HepG2 (cell line): ENCODE measurements around the gene CAVIN1. TPM values are rescaled to one million over a fixed set of nuclear protein-coding genes. Genes with fewer than 3 reads are reported as not detected.
A peak's percentile ranks its signal among the peaks of the same experiment; 100 is the strongest.

ENCODE experiments used
- ATAD3A ChIP-seq: sonication (generic); formaldehyde crosslinking; IDR thresholded peaks from 2 replicates; pipeline ENCODE4 v1.4.0; 2020; ENCODE audit warnings: missing genetic modification reagents
- GABPB1 ChIP-seq: IDR thresholded peaks from 2 replicates; pipeline ENCODE4 v1.6.1; 2016; ENCODE audit warnings: mild to moderate bottlenecking, missing genetic modification reagents, moderate library complexity, missing compliant biosample characterization
- HMG20A ChIP-seq: IDR thresholded peaks from 2 replicates; pipeline ENCODE4 v1.6.1; 2016; ENCODE audit warnings: borderline replicate concordance
- KLF13 ChIP-seq: sonication (generic); formaldehyde crosslinking; IDR thresholded peaks from 2 replicates; pipeline ENCODE4 v1.4.0; 2020; ENCODE audit warnings: mild to moderate bottlenecking, missing genetic modification reagents
- NAIF1 ChIP-seq: sonication (generic); formaldehyde crosslinking; IDR thresholded peaks from 2 replicates; pipeline ENCODE4 v1.5.0; 2020; ENCODE audit warnings: mild to moderate bottlenecking, missing genetic modification reagents, borderline replicate concordance
- NFRKB ChIP-seq: fragments of 450-650 bp; IDR thresholded peaks from 2 replicates; pipeline ENCODE4 v1.6.1; 2017
- NR2C2 ChIP-seq: sonication (generic); formaldehyde crosslinking; IDR thresholded peaks from 2 replicates; pipeline ENCODE4 v1.4.0; 2020; ENCODE audit warnings: missing genetic modification reagents, mild to moderate bottlenecking, moderate library complexity, borderline replicate concordance
- POGZ ChIP-seq: sonication (generic); formaldehyde crosslinking; IDR thresholded peaks from 2 replicates; pipeline ENCODE4 v1.4.0; 2020; ENCODE audit warnings: mild to moderate bottlenecking, missing genetic modification reagents
- PRDM15 ChIP-seq: sonication (generic); formaldehyde crosslinking; IDR thresholded peaks from 2 replicates; pipeline ENCODE4 v1.4.0; 2020; ENCODE audit warnings: missing genetic modification reagents
- SRSF9 ChIP-seq: fragments of 200-400 bp; formaldehyde crosslinking; IDR thresholded peaks from 2 replicates; pipeline ENCODE4 v1.6.1; 2018; ENCODE audit warnings: borderline replicate concordance, mild to moderate bottlenecking, low read depth, low read length; ENCODE audit not compliant: insufficient read depth, poor library complexity, severe bottlenecking
- SSRP1 ChIP-seq: IDR thresholded peaks from 2 replicates; pipeline ENCODE4 v1.6.1; 2016; ENCODE audit warnings: control low read depth
- ZBTB20 ChIP-seq: sonication (generic); formaldehyde crosslinking; IDR thresholded peaks from 2 replicates; pipeline ENCODE4 v1.8.1; 2023; ENCODE audit warnings: missing genetic modification reagents, low read depth, mild to moderate bottlenecking, borderline replicate concordance
- ZNF563 ChIP-seq: sonication (generic); formaldehyde crosslinking; IDR thresholded peaks from 2 replicates; pipeline ENCODE4 v1.8.0; 2022; ENCODE audit warnings: mild to moderate bottlenecking, moderate library complexity, missing genetic modification reagents
- ZNF713 ChIP-seq: sonication (generic); formaldehyde crosslinking; IDR thresholded peaks from 2 replicates; pipeline ENCODE4 v1.4.0; 2020; ENCODE audit warnings: mild to moderate bottlenecking, missing genetic modification reagents
- polyA plus RNA-seq, 8 experiments: library from polyadenylated mRNA; depleted of rRNA in 3 of 8; stranded (reverse) in 7 of 8; unstranded in 1 of 8; fragments of >200 nt; fragmentation: Illumina TruSeq in 4 of 8; extraction: Trizol in 4 of 8; gene quantifications; 2 replicates each; pipeline versions ENCODE4 v1.2.1 to v1.2.3, GENCODE V29; 2011 to 2016; ENCODE audit warnings: low read depth in 4 of 8, missing spikeins in 1 of 8, mixed read lengths in 1 of 8; ENCODE audit not compliant: insufficient read depth in 1 of 8
- total RNA-seq, 5 experiments: library from RNA; depleted of rRNA; stranded (reverse); fragments of >200 nt; fragmentation: Illumina TruSeq; extraction: Trizol; gene quantifications; 2 replicates each; pipeline ENCODE4 v1.2.3, GENCODE V29; 2016; ENCODE audit warnings: low read depth in 1 of 5
- TF ChIP-seq, protein P1 (sequence below): sonication (generic); formaldehyde crosslinking; IDR thresholded peaks from 2 replicates; pipeline ENCODE4 v1.5.1; 2020; ENCODE audit warnings: missing genetic modification reagents, mild to moderate bottlenecking, borderline replicate concordance
- TF ChIP-seq, protein P2 (sequence below): sonication (generic); formaldehyde crosslinking; IDR thresholded peaks from 2 replicates; pipeline ENCODE4 v1.4.0; 2020; ENCODE audit warnings: missing genetic modification reagents, borderline replicate concordance
- TF ChIP-seq, protein P3 (sequence below): sonication (generic); formaldehyde crosslinking; IDR thresholded peaks from 2 replicates; pipeline ENCODE4 v1.5.0; 2020; ENCODE audit warnings: mild to moderate bottlenecking, missing genetic modification reagents, borderline replicate concordance

Gene CAVIN1
- total and polyA plus RNA-seq, 2 of the 13 experiments (the other 11 are each of a cell fraction or from before 2014, with no cell fraction given), result 15.9 to 25.5 TPM

DNA sequence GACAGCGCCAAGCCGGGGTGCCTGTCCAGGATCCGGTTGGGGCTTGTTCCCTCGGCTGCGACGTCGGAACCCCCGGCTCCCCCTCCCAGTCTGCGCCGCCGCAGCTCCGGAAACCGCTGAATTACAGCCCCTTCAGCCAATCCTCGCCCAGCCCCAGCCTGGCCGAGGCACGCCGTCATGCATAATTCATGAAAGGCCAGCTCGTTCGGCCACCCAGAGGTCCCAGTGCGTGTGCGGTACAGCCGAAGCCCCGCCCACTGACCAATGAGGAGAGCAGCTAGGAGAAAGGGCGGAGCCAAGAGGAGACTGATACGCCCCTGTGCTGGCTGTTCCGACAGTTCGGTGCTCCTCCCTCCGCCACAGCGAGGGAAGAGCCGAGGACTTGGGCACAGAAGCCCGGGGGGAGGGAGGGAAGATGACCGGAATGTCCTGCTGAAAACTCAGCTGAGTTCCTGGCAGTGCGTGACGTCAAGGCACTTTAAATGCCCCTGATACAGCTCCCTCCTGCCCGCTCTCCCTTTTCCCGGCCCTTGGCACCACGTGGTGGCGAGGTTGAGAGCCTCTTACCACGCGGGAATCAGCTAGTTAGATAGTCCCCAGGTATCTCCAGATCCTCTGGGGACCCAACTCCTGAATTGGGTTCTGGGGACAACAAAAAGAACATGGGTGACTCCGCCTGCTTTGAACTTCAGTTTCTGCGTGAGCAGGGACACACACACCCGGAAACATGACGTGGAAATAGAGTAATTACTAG is 34.5 kb downstream of the CAVIN1 start, which contains the start of gene STAT3 (continued):
- TF ChIP-seq PRDM15 (CRISPR knock-in tag), result peak; percentile 72; the same call in 1 of the 2 replicates
- TF ChIP-seq ZBTB20 (CRISPR knock-in tag), result peak; percentile 97
- TF ChIP-seq ZNF563 (CRISPR knock-in tag), result peak; percentile 95; the same call in 1 of the 2 replicates
- peak; percentile 35; the same call in 1 of the 2 replicates for TF ChIP-seq NAIF1 (CRISPR knock-in tag)
- TF ChIP-seq POGZ (CRISPR knock-in tag), result peak; percentile 99
- peak; percentile 92 for TF ChIP-seq HMG20A (CRISPR knock-in tag)
- no peak for TF ChIP-seq ATAD3A (CRISPR knock-in tag)
- peak; percentile 94 for TF ChIP-seq KLF13 (CRISPR knock-in tag)
- no peak; the same call in 1 of the 2 replicates for TF ChIP-seq SSRP1 (CRISPR knock-in tag)
- no peak for TF ChIP-seq SRSF9
- TF ChIP-seq, protein P1, sequence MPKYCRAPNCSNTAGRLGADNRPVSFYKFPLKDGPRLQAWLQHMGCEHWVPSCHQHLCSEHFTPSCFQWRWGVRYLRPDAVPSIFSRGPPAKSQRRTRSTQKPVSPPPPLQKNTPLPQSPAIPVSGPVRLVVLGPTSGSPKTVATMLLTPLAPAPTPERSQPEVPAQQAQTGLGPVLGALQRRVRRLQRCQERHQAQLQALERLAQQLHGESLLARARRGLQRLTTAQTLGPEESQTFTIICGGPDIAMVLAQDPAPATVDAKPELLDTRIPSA (CRISPR knock-in tag), result peak; percentile 15; the same call in 1 of the 2 replicates
- TF ChIP-seq NFRKB, result no peak
- peak; percentile 90 for TF ChIP-seq GABPB1 (CRISPR knock-in tag)
- peak; percentile 85 for TF ChIP-seq NR2C2 (CRISPR knock-in tag)
- peak; percentile 95 for TF ChIP-seq ZNF713 (CRISPR knock-in tag)
- TF ChIP-seq, protein P2, sequence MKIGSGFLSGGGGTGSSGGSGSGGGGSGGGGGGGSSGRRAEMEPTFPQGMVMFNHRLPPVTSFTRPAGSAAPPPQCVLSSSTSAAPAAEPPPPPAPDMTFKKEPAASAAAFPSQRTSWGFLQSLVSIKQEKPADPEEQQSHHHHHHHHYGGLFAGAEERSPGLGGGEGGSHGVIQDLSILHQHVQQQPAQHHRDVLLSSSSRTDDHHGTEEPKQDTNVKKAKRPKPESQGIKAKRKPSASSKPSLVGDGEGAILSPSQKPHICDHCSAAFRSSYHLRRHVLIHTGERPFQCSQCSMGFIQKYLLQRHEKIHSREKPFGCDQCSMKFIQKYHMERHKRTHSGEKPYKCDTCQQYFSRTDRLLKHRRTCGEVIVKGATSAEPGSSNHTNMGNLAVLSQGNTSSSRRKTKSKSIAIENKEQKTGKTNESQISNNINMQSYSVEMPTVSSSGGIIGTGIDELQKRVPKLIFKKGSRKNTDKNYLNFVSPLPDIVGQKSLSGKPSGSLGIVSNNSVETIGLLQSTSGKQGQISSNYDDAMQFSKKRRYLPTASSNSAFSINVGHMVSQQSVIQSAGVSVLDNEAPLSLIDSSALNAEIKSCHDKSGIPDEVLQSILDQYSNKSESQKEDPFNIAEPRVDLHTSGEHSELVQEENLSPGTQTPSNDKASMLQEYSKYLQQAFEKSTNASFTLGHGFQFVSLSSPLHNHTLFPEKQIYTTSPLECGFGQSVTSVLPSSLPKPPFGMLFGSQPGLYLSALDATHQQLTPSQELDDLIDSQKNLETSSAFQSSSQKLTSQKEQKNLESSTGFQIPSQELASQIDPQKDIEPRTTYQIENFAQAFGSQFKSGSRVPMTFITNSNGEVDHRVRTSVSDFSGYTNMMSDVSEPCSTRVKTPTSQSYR (CRISPR knock-in tag), result peak; percentile 68; the same call in 1 of the 2 replicates
- TF ChIP-seq, protein P3, sequence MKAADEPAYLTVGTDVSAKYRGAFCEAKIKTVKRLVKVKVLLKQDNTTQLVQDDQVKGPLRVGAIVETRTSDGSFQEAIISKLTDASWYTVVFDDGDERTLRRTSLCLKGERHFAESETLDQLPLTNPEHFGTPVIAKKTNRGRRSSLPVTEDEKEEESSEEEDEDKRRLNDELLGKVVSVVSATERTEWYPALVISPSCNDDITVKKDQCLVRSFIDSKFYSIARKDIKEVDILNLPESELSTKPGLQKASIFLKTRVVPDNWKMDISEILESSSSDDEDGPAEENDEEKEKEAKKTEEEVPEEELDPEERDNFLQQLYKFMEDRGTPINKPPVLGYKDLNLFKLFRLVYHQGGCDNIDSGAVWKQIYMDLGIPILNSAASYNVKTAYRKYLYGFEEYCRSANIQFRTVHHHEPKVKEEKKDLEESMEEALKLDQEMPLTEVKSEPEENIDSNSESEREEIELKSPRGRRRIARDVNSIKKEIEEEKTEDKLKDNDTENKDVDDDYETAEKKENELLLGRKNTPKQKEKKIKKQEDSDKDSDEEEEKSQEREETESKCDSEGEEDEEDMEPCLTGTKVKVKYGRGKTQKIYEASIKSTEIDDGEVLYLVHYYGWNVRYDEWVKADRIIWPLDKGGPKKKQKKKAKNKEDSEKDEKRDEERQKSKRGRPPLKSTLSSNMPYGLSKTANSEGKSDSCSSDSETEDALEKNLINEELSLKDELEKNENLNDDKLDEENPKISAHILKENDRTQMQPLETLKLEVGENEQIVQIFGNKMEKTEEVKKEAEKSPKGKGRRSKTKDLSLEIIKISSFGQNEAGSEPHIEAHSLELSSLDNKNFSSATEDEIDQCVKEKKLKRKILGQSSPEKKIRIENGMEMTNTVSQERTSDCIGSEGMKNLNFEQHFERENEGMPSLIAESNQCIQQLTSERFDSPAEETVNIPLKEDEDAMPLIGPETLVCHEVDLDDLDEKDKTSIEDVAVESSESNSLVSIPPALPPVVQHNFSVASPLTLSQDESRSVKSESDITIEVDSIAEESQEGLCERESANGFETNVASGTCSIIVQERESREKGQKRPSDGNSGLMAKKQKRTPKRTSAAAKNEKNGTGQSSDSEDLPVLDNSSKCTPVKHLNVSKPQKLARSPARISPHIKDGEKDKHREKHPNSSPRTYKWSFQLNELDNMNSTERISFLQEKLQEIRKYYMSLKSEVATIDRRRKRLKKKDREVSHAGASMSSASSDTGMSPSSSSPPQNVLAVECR (CRISPR knock-in tag), result peak; percentile 96; the same call in 1 of the 2 replicates
